Lower lobe of right lung (tissue), 2 donors: Measurements from ENCODE around the gene GPR3. TPM values are rescaled to one million over a fixed set of nuclear protein-coding genes. Genes with fewer than 3 reads are reported as not detected.

ENCODE experiments used
- ATAC-seq, 2 donors: fragments of 200-7000 bp; cut with Tn5 transposase; one replicate each; pipeline ENCODE4 v1.9.1; 2020 to 2022; ENCODE audit warnings: mild to moderate bottlenecking in 2 of 2, moderate library complexity in 2 of 2
- DNase-seq: peaks from one replicate; pipeline ENCODE4 v3.0.0-alpha.2; 2020
- H3K27ac ChIP-seq: fragments of 200-600 bp; one replicate; pipeline ENCODE4 v1.8.0; 2022
- H3K27me3 ChIP-seq: fragments of 200-600 bp; one replicate; pipeline ENCODE4 v1.8.0; 2022; ENCODE audit warnings: low read depth
- H3K36me3 ChIP-seq: fragments of 200-600 bp; one replicate; pipeline ENCODE4 v1.8.0; 2022; ENCODE audit warnings: mild to moderate bottlenecking
- H3K4me1 ChIP-seq: fragments of 200-600 bp; one replicate; pipeline ENCODE4 v1.8.0; 2022
- H3K4me3 ChIP-seq: fragments of 200-600 bp; one replicate; pipeline ENCODE4 v1.8.0; 2022; ENCODE audit warnings: mild to moderate bottlenecking
- H3K9me3 ChIP-seq: fragments of 200-600 bp; one replicate; pipeline ENCODE4 v1.8.0; 2022
- intact Hi-C: fragments of 100-400 bp; cut with DNase I; formaldehyde crosslinking; loops from one replicate; pipeline ENCODE4 v1.11.0; 2022
- total RNA-seq: library from RNA; stranded (reverse); fragmentation: NEBNext Ultra II Directional; extraction: Animal tissue kit (Norgen Biotek cat#: 25700); gene quantifications from one replicate; pipeline ENCODE4 v1.2.1, GENCODE V29; 2021
- TF ChIP-seq, protein P1 (sequence below): fragments of 200-600 bp; IDR thresholded peaks from one replicate; pipeline ENCODE4 v1.8.0; 2022; ENCODE audit warnings: antibody characterized with exemption, mild to moderate bottlenecking
- donor health status: DM: no; HTN: yes; CAD: no; lungs with severe emphysema.

The GPR3 gene
- total RNA-seq, 1 donor from 2014 or later: 0.18 TPM

DNA sequence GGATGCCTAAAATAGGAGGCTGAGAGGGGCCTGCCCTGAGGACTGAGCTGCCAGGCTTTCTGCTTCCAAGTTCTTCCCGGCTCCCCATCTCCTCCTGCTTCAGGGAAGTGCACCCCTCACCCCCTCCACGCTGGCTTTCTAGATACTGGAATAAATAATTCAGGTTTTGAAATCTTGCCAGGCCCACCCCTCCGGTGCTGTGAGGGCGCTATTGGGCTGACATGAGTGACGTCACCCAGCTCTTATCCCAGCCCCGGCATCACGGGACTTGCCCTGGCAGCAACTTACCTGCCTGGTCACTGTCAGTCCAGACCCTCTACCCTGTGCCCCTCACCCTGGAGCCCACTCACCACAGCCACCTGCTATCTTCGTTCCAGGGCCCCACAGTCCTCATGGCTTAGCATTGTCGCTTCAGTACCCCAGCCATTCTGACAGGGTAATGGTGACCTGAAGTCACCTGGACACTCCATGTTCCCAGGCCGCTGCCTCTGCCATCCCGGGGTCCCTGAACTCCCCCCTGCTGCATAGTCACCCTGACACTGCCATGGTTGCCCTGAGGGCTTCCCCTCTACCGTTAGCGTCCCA, 819 bp upstream of the GPR3 start:
- H3K36me3 ChIP-seq: no peaks in the 10 kb centered on the region
- peaks cover 28% of the 10 kb centered on the region for H3K4me1 ChIP-seq
- peak overlapping the region; percentile 39 for H3K27ac ChIP-seq
- H3K9me3 ChIP-seq: no peaks in the 10 kb centered on the region
- TF ChIP-seq, protein P1, sequence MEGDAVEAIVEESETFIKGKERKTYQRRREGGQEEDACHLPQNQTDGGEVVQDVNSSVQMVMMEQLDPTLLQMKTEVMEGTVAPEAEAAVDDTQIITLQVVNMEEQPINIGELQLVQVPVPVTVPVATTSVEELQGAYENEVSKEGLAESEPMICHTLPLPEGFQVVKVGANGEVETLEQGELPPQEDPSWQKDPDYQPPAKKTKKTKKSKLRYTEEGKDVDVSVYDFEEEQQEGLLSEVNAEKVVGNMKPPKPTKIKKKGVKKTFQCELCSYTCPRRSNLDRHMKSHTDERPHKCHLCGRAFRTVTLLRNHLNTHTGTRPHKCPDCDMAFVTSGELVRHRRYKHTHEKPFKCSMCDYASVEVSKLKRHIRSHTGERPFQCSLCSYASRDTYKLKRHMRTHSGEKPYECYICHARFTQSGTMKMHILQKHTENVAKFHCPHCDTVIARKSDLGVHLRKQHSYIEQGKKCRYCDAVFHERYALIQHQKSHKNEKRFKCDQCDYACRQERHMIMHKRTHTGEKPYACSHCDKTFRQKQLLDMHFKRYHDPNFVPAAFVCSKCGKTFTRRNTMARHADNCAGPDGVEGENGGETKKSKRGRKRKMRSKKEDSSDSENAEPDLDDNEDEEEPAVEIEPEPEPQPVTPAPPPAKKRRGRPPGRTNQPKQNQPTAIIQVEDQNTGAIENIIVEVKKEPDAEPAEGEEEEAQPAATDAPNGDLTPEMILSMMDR: no peak
- H3K4me3 ChIP-seq: peak overlapping the region; percentile 52
- no peaks in the 10 kb centered on the region for H3K27me3 ChIP-seq
- DNase-seq: no peak
- intact Hi-C loops: loop anchor here (10.0 kb wide), 1 partner anchor 87 kb away; no protein-coding TSS in a partner anchor
- peak; percentile 16 to 51 for ATAC-seq

DNA sequence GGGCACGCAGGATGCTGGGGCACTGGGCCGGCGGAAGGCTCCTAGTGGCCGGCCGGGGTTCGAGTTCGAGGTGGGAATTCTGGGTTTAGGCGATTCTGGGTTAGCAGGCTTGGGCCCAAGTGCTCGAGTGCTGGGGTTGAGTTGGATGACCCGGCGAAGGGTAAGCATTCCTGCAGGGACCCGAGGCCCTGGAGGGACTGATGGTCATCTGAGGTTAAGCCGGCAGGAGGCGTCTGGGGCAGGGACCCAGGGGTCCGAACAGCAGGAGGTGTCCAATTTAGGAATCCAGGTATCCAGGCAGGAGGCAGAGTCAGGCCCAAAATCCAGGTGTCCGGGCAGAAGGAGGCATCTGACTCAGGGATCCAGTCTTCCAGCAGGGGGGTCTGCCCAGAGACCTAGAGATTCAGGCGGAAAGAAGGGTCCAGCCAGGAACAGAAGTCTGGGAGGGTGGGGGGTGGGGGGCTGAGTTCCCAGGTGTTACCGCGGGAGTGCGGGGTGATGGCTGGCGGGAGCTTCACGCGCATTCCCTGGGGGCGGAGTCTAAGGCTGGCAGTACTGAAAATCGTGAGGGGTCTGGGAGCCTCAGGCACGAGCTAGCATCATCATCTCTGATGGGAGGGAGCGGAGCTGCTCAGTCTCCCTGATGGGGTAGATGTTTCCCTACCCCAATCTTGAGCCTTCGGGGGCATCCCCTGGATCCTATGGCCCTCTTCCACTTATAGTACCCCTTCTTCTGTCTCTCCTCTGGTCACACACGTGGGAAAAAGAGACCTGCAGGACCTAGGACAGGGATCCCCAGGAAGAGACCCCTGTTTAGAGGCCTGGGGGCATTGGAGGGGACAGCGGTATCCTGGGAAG, 585 bp downstream of the GPR3 start:
- H3K27me3 ChIP-seq: no peaks in the 10 kb centered on the region
- TF ChIP-seq, protein P1: no peak
- H3K36me3 ChIP-seq: no peaks in the 10 kb centered on the region
- peaks cover 37% of the 10 kb centered on the region for H3K4me1 ChIP-seq
- intact Hi-C loops: loop anchor here (10.0 kb wide), 1 partner anchor 88 kb away; no protein-coding TSS in a partner anchor
- ATAC-seq: no peak
- H3K4me3 ChIP-seq: peak overlapping the region; percentile 52
- no peak for DNase-seq
- H3K9me3 ChIP-seq: no peaks in the 10 kb centered on the region
- peak overlapping the region; percentile 27 for H3K27ac ChIP-seq

DNA sequence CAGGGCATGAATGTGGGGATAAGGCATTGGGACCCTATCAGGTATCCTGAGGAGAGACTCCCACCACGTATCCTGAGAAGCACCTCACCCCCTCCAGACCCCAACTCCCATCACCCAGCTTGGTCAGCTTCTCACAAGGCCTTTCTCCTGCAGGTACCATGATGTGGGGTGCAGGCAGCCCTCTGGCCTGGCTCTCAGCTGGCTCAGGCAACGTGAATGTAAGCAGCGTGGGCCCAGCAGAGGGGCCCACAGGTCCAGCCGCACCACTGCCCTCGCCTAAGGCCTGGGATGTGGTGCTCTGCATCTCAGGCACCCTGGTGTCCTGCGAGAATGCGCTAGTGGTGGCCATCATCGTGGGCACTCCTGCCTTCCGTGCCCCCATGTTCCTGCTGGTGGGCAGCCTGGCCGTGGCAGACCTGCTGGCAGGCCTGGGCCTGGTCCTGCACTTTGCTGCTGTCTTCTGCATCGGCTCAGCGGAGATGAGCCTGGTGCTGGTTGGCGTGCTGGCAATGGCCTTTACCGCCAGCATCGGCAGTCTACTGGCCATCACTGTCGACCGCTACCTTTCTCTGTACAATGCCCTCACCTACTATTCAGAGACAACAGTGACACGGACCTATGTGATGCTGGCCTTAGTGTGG, 1.3 kb downstream of the GPR3 start:
- TF ChIP-seq, protein P1: no peak
- no peaks in the 10 kb centered on the region for H3K36me3 ChIP-seq
- H3K4me3 ChIP-seq: no peak overlapping the region
- peaks cover 41% of the 10 kb centered on the region for H3K4me1 ChIP-seq
- no peak overlapping the region for H3K27ac ChIP-seq
- no peaks in the 10 kb centered on the region for H3K27me3 ChIP-seq
- intact Hi-C loops: loop anchor here (10.0 kb wide), 1 partner anchor 89 kb away; no protein-coding TSS in a partner anchor
- ATAC-seq (no peak), DNase-seq (no peak)
- no peaks in the 10 kb centered on the region for H3K9me3 ChIP-seq

DNA sequence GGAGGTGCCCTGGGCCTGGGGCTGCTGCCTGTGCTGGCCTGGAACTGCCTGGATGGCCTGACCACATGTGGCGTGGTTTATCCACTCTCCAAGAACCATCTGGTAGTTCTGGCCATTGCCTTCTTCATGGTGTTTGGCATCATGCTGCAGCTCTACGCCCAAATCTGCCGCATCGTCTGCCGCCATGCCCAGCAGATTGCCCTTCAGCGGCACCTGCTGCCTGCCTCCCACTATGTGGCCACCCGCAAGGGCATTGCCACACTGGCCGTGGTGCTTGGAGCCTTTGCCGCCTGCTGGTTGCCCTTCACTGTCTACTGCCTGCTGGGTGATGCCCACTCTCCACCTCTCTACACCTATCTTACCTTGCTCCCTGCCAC, 1.8 kb downstream of the GPR3 start:
- DNase-seq (no peak), ATAC-seq (no peak)
- Histone ChIP-seq H3K9me3 (no peaks in the 10 kb centered on the region), H3K36me3 (no peaks in the 10 kb centered on the region), H3K27ac (no peak overlapping the region), H3K4me3 (no peak overlapping the region), H3K4me1 (peaks cover 41% of the 10 kb centered on the region), H3K27me3 (no peaks in the 10 kb centered on the region)
- TF ChIP-seq, protein P1: no peak
- intact Hi-C loops: loop anchor here (10.0 kb wide), 1 partner anchor 89 kb away; no protein-coding TSS in a partner anchor

DNA sequence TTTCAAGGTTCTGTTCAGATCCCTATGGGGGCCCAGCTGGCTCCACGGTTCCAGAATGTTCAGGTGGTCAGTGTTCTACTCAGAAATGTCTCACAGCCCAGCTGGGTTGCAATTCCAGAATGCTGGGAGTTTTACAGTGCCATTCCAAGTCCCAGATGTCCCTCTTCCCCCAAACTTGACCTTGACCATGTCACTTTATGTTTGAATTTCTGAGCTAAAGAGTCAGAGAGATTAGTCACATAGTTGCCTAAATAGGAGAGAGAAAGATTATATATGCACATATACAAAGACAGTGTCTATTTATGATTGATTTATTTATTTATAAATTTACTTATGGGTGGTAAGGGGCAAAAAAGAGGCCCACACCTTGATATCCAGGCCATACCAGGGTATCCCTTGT, 2.5 kb downstream of the GPR3 start:
- TF ChIP-seq, protein P1: no peak
- intact Hi-C loops: loop anchor here (10.0 kb wide), 1 partner anchor 90 kb away; no protein-coding TSS in a partner anchor
- Histone ChIP-seq H3K9me3 (no peaks in the 10 kb centered on the region), H3K4me1 (peaks cover 36% of the 10 kb centered on the region), H3K4me3 (no peak overlapping the region), H3K27me3 (no peaks in the 10 kb centered on the region), H3K27ac (no peak overlapping the region), H3K36me3 (no peaks in the 10 kb centered on the region)
- DNase-seq (no peak), ATAC-seq (no peak)
